Large intestine (tissue), 3 donors: ENCODE data around the gene ANKS3. TPM values are rescaled to one million over a fixed set of nuclear protein-coding genes. Genes with fewer than 3 reads are reported as not detected.

ENCODE experiments used
- DNase-seq, 2 donors: peaks; one replicate each; pipeline versions ENCODE4 v3.0.0 to v3.0.0-alpha.2; 2013
- H3K27ac ChIP-seq: one replicate; pipeline ENCODE4 v1.5.1; 2013; ENCODE audit warnings: low read length
- H3K27me3 ChIP-seq: 2 replicates; pipeline ENCODE4 v1.6.1; 2013; ENCODE audit warnings: low read length; ENCODE audit not compliant: control insufficient read depth, insufficient read depth
- H3K36me3 ChIP-seq: 2 replicates; pipeline ENCODE4 v1.6.1; 2013; ENCODE audit warnings: low read length; ENCODE audit not compliant: control insufficient read depth, insufficient read depth
- H3K4me1 ChIP-seq: one replicate; pipeline ENCODE4 v1.6.1; 2013; ENCODE audit warnings: low read length; ENCODE audit not compliant: control insufficient read depth, insufficient read depth
- H3K4me3 ChIP-seq: one replicate; pipeline ENCODE4 v1.5.1; 2013; ENCODE audit warnings: low read length
- H3K9me3 ChIP-seq: one replicate; pipeline ENCODE4 v1.6.1; 2013; ENCODE audit warnings: mild to moderate bottlenecking, low read depth, low read length, moderate library complexity; ENCODE audit not compliant: control insufficient read depth
- WGBS: methylation state at CpG from one replicate; pipeline ENCODE4 v1.1.5; 2013; ENCODE audit warnings: low lambda C conversion rate; ENCODE audit not compliant: insufficient coverage; 5-methylcytosine and 5-hydroxymethylcytosine counted together
- polyA plus RNA-seq: library from polyadenylated mRNA; unstranded; fragments of 120-200 nt; gene quantifications from one replicate; pipeline ENCODE4 v1.2.1, GENCODE V29; 2013

ANKS3 gene
- polyA plus RNA-seq, 1 donor: 19.8 TPM

- H3K9me3 ChIP-seq: peaks cover 6% of the 10 kb centered on the region
- no peak overlapping the region for H3K27ac ChIP-seq
- WGBS: 100% methylated on average over 1 of the region's 19 CpGs
- peaks cover 55% of the 10 kb centered on the region for H3K36me3 ChIP-seq
- H3K4me3 ChIP-seq: no peak overlapping the region
- H3K4me1 ChIP-seq: peaks cover 21% of the 10 kb centered on the region
- H3K27me3 ChIP-seq: no peaks in the 10 kb centered on the region
- DNase-seq: no peak
Measured at GRCh38 chr16:4690946-4691665, 43.0 kb downstream of the ANKS3 start.

DNA sequence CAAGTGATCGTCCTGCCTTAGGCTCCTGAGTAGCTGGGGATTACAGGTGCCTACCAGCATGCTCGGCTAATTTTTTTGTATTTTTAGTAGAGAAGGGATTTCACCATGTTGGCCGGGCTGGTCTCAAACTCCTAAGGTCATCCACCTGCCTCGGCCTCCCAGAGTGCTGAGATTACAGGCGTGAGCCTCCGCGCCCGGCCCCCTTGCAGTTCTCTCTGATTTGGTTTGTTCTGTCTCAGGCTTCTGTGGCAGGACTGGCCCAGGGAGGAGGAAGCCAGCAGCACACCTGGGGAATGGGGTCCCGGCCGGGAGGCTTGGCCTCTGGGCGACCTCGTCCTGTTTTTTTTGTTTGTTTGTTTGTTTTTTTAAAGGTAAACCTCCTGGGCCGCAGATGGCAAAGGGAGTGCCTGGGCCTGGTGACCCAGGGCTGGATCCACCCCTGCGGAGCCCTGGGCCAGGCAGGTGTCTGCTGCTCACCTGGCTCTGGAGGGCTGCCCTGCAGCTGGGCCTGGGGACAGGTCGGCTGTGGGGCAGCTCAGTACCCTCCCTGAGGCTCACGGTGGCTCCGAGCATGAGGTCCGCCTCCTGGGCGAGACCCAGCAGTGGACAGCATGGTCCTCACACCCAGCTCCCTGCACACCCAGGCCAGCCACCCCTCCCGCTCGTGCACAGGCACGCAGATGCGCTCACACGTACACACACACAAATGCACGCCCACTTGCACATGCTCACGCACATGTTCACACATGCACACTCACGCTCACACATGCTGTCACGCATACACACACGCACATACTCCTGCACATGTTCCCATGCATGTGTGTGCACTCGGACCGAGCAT lies 44.0 kb downstream of the ANKS3 start:
- Histone ChIP-seq H3K4me1 (peaks cover 12% of the 10 kb centered on the region), H3K36me3 (peaks cover 55% of the 10 kb centered on the region), H3K9me3 (peaks cover 6% of the 10 kb centered on the region), H3K27me3 (no peaks in the 10 kb centered on the region), H3K27ac (no peak overlapping the region), H3K4me3 (no peak overlapping the region)
- DNase-seq: no peak
- no CpG with 5 or more reads among the region's 31 CpGs for WGBS

- peaks cover 9% of the 10 kb centered on the region for H3K9me3 ChIP-seq
- WGBS: no CpG with 5 or more reads among the region's 21 CpGs
- peaks cover 7% of the 10 kb centered on the region for H3K4me1 ChIP-seq
- H3K4me3 ChIP-seq: no peak overlapping the region
- no peak overlapping the region for H3K27ac ChIP-seq
- H3K36me3 ChIP-seq: peaks cover 60% of the 10 kb centered on the region
- DNase-seq: no peak
- no peaks in the 10 kb centered on the region for H3K27me3 ChIP-seq
Measured at GRCh38 chr16:4689091-4689671, 44.9 kb downstream of the ANKS3 start.

- H3K4me1 ChIP-seq: peaks cover 7% of the 10 kb centered on the region
- WGBS: no CpG with 5 or more reads among the region's 22 CpGs
- no peak overlapping the region for H3K27ac ChIP-seq
- no peak for DNase-seq
- H3K9me3 ChIP-seq: peaks cover 10% of the 10 kb centered on the region
- H3K27me3 ChIP-seq: no peaks in the 10 kb centered on the region
- H3K36me3 ChIP-seq: peaks cover 65% of the 10 kb centered on the region
- no peak overlapping the region for H3K4me3 ChIP-seq
Measured at GRCh38 chr16:4688674-4689045, 45.4 kb downstream of the ANKS3 start.

DNA sequence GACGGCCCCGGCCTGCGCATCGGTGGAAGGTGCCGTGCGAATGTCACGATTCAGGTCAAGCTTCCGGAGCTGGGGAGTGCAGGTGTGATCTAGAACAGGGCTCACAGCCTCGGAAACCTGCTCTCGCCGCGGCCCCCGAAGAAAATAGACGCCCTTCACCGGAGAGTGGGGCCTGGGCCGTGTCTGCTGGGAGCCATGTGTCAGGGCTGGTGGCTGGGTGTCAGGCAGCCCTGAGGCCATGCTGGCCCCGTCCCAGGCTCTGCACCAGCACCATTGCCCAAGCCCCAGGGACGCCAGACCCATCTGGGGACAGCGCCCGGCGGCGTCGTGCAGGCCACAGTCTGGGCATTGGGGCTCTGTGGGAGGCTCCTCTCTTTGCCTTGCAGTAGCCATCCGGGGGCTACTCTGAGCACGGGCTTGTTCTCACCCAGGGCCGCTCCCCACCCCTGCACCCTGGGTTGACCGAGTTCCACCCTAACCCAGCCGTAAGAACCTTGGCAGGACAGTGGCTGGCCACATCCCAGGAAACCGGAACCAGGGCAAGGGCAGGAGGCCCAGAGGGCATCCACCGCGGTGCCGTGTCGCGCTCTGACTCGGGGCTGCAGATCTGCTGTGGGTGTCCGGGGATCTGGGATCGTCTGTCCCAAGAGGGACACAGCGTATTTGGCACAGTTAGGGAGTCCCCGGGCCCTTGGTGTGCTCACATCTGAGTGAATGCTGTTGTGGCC lies 46.0 kb downstream of the ANKS3 start:
- Histone ChIP-seq H3K36me3 (peaks cover 70% of the 10 kb centered on the region), H3K27ac (no peak overlapping the region)
- DNase-seq: no peak

GRCh38 chr16:4687416-4687815 lies 46.7 kb downstream of the ANKS3 start:
- Histone ChIP-seq H3K4me1 (peaks cover 6% of the 10 kb centered on the region), H3K9me3 (peaks cover 8% of the 10 kb centered on the region), H3K27me3 (no peaks in the 10 kb centered on the region), H3K27ac (no peak overlapping the region), H3K36me3 (peaks cover 77% of the 10 kb centered on the region), H3K4me3 (no peak overlapping the region)
- no CpG with 5 or more reads among the region's 8 CpGs for WGBS
- DNase-seq: no peak

More for the DNA sequence above, 46.0 kb downstream of the ANKS3 start:
- no CpG with 5 or more reads among the region's 39 CpGs for WGBS
- peaks cover 7% of the 10 kb centered on the region for H3K4me1 ChIP-seq
- H3K27me3 ChIP-seq: no peaks in the 10 kb centered on the region
- peaks cover 9% of the 10 kb centered on the region for H3K9me3 ChIP-seq
- no peak overlapping the region for H3K4me3 ChIP-seq

DNA sequence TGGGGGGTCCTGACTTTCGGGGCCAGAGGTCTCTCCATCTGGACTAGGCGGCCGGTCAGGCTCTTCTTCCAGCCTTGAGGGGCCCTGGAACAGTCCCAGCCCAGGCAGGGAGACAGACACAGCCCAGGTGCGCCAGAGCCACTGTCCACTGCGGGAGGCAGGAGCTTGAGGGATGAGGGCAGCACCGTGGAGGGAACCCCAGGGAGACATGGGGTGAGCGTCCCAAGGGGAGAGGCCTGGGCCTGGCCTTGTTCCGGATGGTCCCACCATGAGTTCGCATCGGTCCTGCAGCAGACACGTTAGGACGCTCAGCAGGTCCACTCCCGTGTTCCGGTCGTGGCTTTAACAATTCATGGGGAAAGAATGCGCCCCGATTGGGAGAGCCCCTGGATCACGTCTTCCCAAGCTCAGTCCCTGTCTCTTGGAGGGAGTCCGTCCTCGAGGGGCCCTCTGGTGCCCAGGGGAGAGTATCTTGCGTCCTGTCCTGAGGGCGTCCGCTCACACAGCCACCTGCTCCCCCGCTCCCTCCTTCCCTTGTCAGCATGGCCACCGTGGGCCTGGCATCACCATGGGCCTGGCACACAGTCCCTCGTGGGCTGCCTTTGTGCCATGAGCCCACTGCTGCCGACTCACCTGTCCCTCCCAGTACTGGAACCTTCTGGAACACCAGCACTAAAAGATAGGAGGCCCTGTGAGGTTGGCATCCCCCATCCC lies 47.4 kb downstream of the ANKS3 start:
- no peak overlapping the region for H3K27ac ChIP-seq
- DNase-seq: no peak
- no CpG with 5 or more reads among the region's 27 CpGs for WGBS
- peaks cover 8% of the 10 kb centered on the region for H3K9me3 ChIP-seq
- H3K27me3 ChIP-seq: no peaks in the 10 kb centered on the region
- H3K4me3 ChIP-seq: no peak overlapping the region
- H3K36me3 ChIP-seq: peaks cover 84% of the 10 kb centered on the region
- H3K4me1 ChIP-seq: peaks cover 6% of the 10 kb centered on the region

DNA sequence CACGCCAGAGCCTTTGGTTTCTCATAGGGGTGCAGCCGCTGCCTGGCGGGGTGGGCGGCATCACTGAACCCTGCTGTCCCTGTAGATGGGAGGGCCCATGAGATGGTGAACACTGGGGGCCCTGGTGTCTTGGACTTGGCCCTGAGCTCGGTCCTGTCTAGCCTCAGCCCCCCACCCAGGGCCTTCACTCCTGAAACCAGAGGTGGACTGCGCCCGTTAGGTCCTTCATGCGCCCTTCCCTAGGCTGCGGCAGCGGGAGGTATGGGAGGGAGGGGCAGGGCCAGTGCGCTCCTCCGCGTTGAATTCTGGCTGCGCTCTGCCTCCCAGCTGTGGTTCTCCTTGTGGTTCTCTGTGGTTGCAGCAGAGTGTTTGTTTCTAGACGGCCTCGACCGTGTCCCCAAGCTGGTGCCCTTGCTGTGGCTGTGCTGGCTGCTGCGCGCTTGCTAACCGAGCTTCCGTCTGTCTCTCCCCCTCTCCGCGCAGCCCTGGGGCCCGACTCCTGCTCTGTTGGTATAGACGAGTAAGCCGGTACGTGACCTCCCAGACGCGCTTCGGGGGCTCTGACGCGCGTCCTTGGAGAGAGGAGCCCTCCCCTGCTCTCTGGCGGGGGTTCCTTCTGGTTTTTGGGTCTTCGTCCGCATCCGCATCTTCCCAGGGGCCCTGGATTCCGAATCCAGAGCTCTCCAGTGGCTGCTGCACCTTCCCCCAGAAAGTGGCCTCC lies 48.1 kb downstream of the ANKS3 start:
- Histone ChIP-seq H3K27me3 (no peaks in the 10 kb centered on the region), H3K27ac (no peak overlapping the region), H3K4me1 (peaks cover 6% of the 10 kb centered on the region), H3K9me3 (peaks cover 8% of the 10 kb centered on the region), H3K36me3 (peaks cover 88% of the 10 kb centered on the region), H3K4me3 (no peak overlapping the region)
- no peak for DNase-seq
- no CpG with 5 or more reads among the region's 38 CpGs for WGBS

- Histone ChIP-seq H3K27me3 (no peaks in the 10 kb centered on the region), H3K36me3 (peaks cover 94% of the 10 kb centered on the region), H3K27ac (no peak overlapping the region), H3K4me3 (no peak overlapping the region), H3K9me3 (peaks cover 8% of the 10 kb centered on the region), H3K4me1 (peaks cover 6% of the 10 kb centered on the region)
- no CpG with 5 or more reads among the region's 13 CpGs for WGBS
- no peak for DNase-seq
Measured at GRCh38 chr16:4685292-4685691, 48.8 kb downstream of the ANKS3 start.
